LNCaP clone FGC (cell line): Measurements from ENCODE around the gene MSMP.

Experiments used
- DNase-seq: peaks from one replicate; pipeline ENCODE4 v3.0.0-alpha.2; 2011; ENCODE audit warnings: low read depth
- H3K4me3 ChIP-seq: 2 replicates; pipeline ENCODE4 v1.5.1; 2011; ENCODE audit warnings: mild to moderate bottlenecking, low read depth, low read length, control low read depth
- TF ChIP-seq, protein P1 (sequence below): IDR thresholded peaks from 2 replicates; pipeline ENCODE4 v1.5.1; 2012; ENCODE audit warnings: mild to moderate bottlenecking; ENCODE audit not compliant: control insufficient read depth, insufficient read depth; ENCODE audit errors: extremely low read depth

Gene MSMP

DNA sequence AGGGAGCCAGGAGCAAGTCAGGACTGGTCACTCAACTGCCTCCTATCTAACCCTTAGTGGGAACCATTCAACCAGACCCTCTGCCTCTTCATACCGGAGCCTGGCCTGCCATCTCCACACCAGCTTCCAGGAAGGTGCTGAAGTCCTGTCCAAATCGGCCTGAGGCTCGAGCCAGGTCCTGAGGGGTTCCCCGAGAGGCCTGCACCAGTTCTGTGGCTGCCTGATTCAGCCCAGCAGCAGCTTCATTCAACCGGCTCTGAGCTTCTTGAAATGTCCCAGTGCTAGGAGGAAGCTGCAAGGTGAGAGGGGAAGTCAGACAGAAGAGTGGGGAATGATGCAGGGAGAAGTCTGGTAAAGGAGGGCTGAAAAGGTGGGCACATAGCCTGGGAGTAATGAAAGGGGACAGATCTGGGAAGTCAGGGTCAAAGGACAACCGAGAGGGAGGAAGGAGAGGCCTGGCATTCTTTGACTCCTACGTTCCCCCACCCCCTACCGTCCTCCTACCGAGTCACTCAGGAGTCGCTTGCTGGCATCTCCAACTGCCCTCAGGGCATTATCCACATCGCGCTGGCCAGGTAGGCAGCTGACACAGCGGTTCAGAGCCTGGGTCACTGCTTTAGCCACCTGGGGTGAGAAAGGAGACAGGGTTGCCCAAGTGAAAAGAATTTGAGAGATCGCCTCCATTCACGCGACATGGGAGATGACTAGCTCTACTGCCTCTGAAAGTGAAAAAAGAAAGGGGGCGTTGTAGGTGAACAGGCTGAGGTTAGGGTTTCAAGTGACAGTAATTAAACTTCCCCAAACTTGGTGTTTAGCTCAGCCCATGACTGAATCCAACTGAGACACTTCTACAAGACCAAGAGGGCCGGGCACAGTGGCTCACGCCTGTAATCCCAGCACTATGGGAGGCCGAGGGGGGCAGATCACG is 42.3 kb downstream of the MSMP start:
- DNase-seq = no peak
- H3K4me3 ChIP-seq = no peak overlapping the region
- TF ChIP-seq, protein P1, sequence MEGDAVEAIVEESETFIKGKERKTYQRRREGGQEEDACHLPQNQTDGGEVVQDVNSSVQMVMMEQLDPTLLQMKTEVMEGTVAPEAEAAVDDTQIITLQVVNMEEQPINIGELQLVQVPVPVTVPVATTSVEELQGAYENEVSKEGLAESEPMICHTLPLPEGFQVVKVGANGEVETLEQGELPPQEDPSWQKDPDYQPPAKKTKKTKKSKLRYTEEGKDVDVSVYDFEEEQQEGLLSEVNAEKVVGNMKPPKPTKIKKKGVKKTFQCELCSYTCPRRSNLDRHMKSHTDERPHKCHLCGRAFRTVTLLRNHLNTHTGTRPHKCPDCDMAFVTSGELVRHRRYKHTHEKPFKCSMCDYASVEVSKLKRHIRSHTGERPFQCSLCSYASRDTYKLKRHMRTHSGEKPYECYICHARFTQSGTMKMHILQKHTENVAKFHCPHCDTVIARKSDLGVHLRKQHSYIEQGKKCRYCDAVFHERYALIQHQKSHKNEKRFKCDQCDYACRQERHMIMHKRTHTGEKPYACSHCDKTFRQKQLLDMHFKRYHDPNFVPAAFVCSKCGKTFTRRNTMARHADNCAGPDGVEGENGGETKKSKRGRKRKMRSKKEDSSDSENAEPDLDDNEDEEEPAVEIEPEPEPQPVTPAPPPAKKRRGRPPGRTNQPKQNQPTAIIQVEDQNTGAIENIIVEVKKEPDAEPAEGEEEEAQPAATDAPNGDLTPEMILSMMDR = no peak

DNA sequence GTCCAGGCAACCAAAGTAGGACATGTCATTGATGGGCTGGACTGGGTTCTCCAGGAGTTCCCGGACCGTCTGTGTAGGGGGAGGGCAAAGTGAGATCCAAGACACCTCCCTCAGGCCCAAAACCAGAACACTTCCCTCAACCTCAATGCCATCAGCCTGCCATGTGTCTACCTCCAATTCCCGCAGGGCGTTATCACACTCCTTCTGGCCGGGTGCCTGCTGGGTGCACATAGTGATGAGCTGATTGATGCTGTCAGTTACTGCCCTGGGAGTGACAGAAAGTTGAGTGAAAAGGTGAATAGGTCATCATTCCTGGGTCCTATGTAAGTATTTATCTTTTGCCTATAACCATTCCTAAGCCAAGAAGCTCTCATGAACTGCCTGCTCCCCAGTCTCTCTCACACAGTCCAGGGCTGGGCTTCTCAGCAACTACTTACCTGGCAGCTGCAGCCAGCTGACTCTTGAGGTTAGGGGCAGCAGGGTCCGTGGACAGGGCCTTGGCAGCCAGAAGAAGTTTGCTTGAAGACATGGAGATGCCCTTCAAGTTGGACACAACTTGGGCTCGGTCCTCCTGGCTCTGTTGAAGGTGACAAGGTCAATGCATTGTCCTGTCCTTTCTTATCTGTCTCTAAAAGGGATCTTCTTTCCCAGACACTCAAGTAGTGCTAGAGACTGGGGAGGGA is 43.1 kb downstream of the MSMP start:
- TF ChIP-seq, protein P1 = no peak

DNA sequence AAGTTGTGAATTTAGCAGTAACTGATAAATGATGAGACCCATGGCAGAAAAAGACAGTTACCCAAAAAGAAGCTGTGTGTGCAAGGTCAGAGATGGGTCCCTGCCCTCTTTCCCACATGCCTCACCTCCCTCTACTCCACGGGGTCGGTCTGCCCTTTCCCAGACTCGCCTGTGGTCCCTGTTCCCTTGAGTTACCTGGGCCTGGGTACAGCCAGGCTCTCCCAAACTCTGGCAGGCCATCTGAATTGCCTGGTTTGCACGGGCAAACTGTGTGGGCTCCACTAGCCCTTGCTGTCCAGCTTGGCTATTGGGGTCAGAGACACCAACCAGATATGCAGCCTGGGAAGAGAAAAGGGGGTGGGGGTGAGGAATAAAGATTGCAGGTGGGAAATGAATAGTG is 45.9 kb downstream of the MSMP start:
- TF ChIP-seq, protein P1 = no peak
- H3K4me3 ChIP-seq = no peak overlapping the region
- DNase-seq = no peak

More for the DNA sequence above, 43.1 kb downstream of the MSMP start:
- no peak overlapping the region for H3K4me3 ChIP-seq
- no peak for DNase-seq

DNA sequence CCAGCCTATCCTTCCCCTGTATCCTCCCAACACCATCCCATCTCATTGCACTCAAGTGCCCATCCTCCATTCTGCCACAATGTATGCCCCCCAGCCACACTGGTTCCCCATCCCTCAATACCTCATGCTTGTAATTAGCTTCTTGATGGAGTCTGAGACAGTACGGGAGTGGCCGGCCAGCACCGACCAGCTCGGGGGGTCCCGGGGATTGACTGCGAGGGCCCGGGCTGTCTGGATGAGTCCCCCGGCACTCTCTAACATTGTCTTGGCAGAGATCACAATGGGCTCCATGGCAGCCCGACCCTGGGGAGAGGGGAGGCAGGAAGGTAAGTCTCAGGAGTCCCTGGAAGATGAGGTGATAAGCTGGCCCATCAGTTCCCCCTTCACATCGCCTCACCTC is 47.1 kb downstream of the MSMP start:
- TF ChIP-seq, protein P1 = no peak
- DNase-seq = no peak

DNA sequence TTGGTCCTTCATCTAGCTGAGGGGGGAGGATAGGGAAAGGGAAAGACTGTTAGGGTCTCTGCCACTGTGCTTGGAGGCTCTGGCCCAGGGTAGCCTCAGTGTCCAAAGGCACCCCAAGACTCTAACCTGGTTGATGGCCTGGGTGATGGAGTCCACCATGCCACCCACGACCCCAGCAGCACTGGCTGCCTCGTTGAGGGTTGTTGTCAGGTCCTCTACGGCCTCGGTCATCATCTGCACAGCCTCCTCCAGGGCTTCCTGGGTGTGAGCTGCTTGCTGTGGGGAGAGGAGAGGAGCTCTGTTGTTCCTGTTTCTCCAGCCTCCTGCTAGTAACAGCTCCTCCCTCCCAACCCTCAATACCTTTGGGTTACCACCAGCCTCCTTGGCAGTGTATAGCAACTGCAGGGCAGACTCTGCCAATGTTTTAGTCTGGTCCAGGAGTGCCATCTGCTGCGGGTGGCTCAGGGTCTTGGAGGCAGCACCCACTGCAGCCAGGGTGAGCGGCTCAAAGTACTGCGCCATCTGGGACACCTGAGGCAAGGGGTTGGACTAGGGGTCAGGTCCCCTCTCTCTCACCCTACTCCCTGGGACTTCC is 48.1 kb downstream of the MSMP start:
- TF ChIP-seq, protein P1 = no peak
- no peak for DNase-seq
- H3K4me3 ChIP-seq = no peak overlapping the region

More for the DNA sequence above, 47.1 kb downstream of the MSMP start:
- no peak overlapping the region for H3K4me3 ChIP-seq

DNA sequence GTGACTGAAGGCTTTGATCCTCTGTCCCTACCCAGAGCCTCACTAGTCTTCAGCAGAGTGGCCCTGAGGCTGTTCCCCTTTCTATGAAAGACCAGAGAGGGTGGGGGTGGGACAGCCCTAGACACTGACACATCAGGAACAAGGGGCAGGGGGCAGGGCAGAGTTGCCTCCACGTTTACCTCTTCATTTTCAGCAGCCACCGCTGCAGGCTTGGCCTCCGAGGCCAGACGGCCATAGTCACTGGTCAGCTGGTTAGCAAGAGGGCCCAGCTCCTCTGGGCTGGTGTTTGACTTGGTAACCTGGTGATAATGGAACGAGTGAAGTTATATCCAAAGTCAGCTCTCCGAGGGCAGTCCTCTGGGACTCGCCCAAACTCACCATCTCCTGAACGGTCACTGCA is 48.7 kb downstream of the MSMP start:
- TF ChIP-seq, protein P1 = no peak
- DNase-seq = no peak
- H3K4me3 ChIP-seq = no peak overlapping the region
